Keratinocyte (primary cell): Measurements from ENCODE around the gene ARID3A. TPM values are rescaled to one million over a fixed set of nuclear protein-coding genes. Genes with fewer than 3 reads are reported as not detected.

Experiments
- DNase-seq: peaks from one replicate; pipeline ENCODE4 v3.0.0-alpha.2; 2011; ENCODE audit warnings: low read depth, missing footprints, low spot score
- FAIRE-seq: peaks from 2 replicates; lab custom pipeline; 2011; peaks lifted over from hg19 to GRCh38; lab: Jason Lieb, UNC
- H2AFZ ChIP-seq: 2 replicates; pipeline ENCODE4 v1.6.0; 2012; ENCODE audit warnings: low read length, control low read depth, inconsistent platforms; ENCODE audit not compliant: control insufficient read depth
- H3K27ac ChIP-seq: 2 replicates; pipeline ENCODE4 v1.5.1; 2011; ENCODE audit warnings: low read length; ENCODE audit not compliant: control insufficient read depth, insufficient read depth
- H3K27me3 ChIP-seq: 3 replicates; pipeline ENCODE4 v1.6.0; 2011; ENCODE audit warnings: low read length; ENCODE audit not compliant: control insufficient read depth, insufficient read depth; ENCODE audit errors: extremely low read depth
- H3K36me3 ChIP-seq, 2 experiments: 2 replicates in 1 of 2; 3 replicates in 1 of 2; pipeline ENCODE4 v1.5.1; 2011; ENCODE audit warnings: low read length in 2 of 2, mild to moderate bottlenecking in 1 of 2; ENCODE audit not compliant: control insufficient read depth in 2 of 2, insufficient read depth in 2 of 2; ENCODE audit errors: extremely low read depth in 1 of 2
- H3K4me1 ChIP-seq: 3 replicates; pipeline ENCODE4 v1.5.1; 2011; ENCODE audit warnings: low read length; ENCODE audit not compliant: control insufficient read depth, insufficient read depth; ENCODE audit errors: extremely low read depth
- H3K4me2 ChIP-seq: 3 replicates; pipeline ENCODE4 v1.6.0; 2011; ENCODE audit warnings: low read depth, low read length; ENCODE audit not compliant: control insufficient read depth, insufficient read depth; ENCODE audit errors: extremely low read depth
- H3K4me3 ChIP-seq, 3 experiments: fragments of 200-600 bp in 1 of 3; sonication (generic) in 1 of 3; 2 replicates in 2 of 3; 3 replicates in 1 of 3; pipeline ENCODE4 v1.5.1; 2011 to 2016; ENCODE audit warnings: low read length in 3 of 3, mild to moderate bottlenecking in 3 of 3, control low read depth in 2 of 3, inconsistent platforms in 1 of 3, low read depth in 1 of 3, mixed read lengths in 1 of 3, mixed run types in 1 of 3, moderate library complexity in 1 of 3; ENCODE audit not compliant: control insufficient read depth in 2 of 3, insufficient read depth in 2 of 3; ENCODE audit errors: extremely low read depth in 1 of 3
- H3K79me2 ChIP-seq: 2 replicates; pipeline ENCODE4 v1.6.0; 2012; ENCODE audit warnings: low read length; ENCODE audit not compliant: control insufficient read depth, insufficient read depth
- H3K9ac ChIP-seq: 3 replicates; pipeline ENCODE4 v1.6.0; 2011; ENCODE audit warnings: low read length; ENCODE audit not compliant: control insufficient read depth, insufficient read depth; ENCODE audit errors: extremely low read depth
- H3K9me1 ChIP-seq: 3 replicates; pipeline ENCODE4 v1.6.0; 2011; ENCODE audit warnings: low read length; ENCODE audit not compliant: control insufficient read depth, insufficient read depth; ENCODE audit errors: extremely low read depth
- H3K9me3 ChIP-seq: 2 replicates; pipeline ENCODE4 v1.5.1; 2012; ENCODE audit warnings: low read depth, low read length; ENCODE audit not compliant: control insufficient read depth
- H4K20me1 ChIP-seq: 3 replicates; pipeline ENCODE4 v1.6.0; 2011; ENCODE audit warnings: low read length; ENCODE audit not compliant: control insufficient read depth, insufficient read depth; ENCODE audit errors: extremely low read depth
- CTCF ChIP-seq, 3 experiments: IDR thresholded peaks in 1 of 3; conservative IDR thresholded peaks in 1 of 3; optimal IDR thresholded peaks in 1 of 3; 2 replicates in 2 of 3; 3 replicates in 1 of 3; pipeline versions ENCODE3 to v1.5.1; 2011; ENCODE audit warnings: low read length in 3 of 3, mild to moderate bottlenecking in 3 of 3, moderate library complexity in 2 of 3, control low read depth in 1 of 3, inconsistent platforms in 1 of 3; ENCODE audit not compliant: insufficient read depth in 2 of 3; ENCODE audit errors: extremely low read depth in 1 of 3
- EZH2 ChIP-seq: IDR thresholded peaks from one replicate; pipeline ENCODE4 v1.6.1; 2012; ENCODE audit warnings: inconsistent platforms, mild to moderate bottlenecking, low read length, moderate library complexity
- dilution Hi-C: fragments of 300-500 bp; cut with MboI; formaldehyde crosslinking; loops from one replicate; pipeline ENCODE4 v1.7.0; 2020; ENCODE audit warnings: low sequenced_read_pairs; ENCODE audit not compliant: extremely low pct_ligation_motif_present
- polyA plus RNA-seq, 5 experiments: library from polyadenylated mRNA; depleted of rRNA in 3 of 5; stranded (reverse) in 3 of 5; stranded (forward) in 1 of 5; unstranded in 1 of 5; fragments of >200 nt; gene quantifications; 1 replicate in 1 of 5; 2 replicates in 3 of 5; 3 replicates in 1 of 5; pipeline versions ENCODE4 v1.2.1 to v1.2.3, GENCODE V29; 2011 to 2012; ENCODE audit warnings: missing spikeins in 2 of 5, low read depth in 1 of 5, low replicate concordance in 1 of 5

ARID3A gene
- polyA plus RNA-seq, 1 donor (not counting 4 experiments of a cell fraction or from before 2014, with no cell fraction given) = 2.6 TPM

- no peak overlapping the region for H3K4me2 ChIP-seq
- peaks cover 9 to 14% of the 10 kb centered on the region in 2 experiments for H3K36me3 ChIP-seq
- H4K20me1 ChIP-seq = no peaks in the 10 kb centered on the region
- H3K27ac ChIP-seq = no peak overlapping the region
- DNase-seq (no peak), FAIRE-seq (no peak)
- no peaks in the 10 kb centered on the region for H3K9me3 ChIP-seq
- no peak overlapping the region for H2AFZ ChIP-seq
- no peak overlapping the region for H3K4me3 ChIP-seq
- H3K27me3 ChIP-seq = peaks cover 6% of the 10 kb centered on the region
- no peak overlapping the region for H3K9ac ChIP-seq
- peaks cover 15% of the 10 kb centered on the region for H3K79me2 ChIP-seq
- TF ChIP-seq CTCF (optimal IDR thresholded peaks at IDR 0.05 in 1 of 3, IDR thresholded peaks at IDR 0.05 in 1 of 3, conservative IDR thresholded peaks at IDR 0.05 in 1 of 3; ENCODE audit: extremely low read depth in 1 of 3, insufficient read depth in 2 of 3, low read length in 3 of 3) (no peak), EZH2 (no peak)
- H3K4me1 ChIP-seq = no peaks in the 10 kb centered on the region
- dilution Hi-C loops = no loop called here
- H3K9me1 ChIP-seq = no peaks in the 10 kb centered on the region
Measured at GRCh38 chr19:1009041-1009980, 83.5 kb downstream of the ARID3A start.

DNA sequence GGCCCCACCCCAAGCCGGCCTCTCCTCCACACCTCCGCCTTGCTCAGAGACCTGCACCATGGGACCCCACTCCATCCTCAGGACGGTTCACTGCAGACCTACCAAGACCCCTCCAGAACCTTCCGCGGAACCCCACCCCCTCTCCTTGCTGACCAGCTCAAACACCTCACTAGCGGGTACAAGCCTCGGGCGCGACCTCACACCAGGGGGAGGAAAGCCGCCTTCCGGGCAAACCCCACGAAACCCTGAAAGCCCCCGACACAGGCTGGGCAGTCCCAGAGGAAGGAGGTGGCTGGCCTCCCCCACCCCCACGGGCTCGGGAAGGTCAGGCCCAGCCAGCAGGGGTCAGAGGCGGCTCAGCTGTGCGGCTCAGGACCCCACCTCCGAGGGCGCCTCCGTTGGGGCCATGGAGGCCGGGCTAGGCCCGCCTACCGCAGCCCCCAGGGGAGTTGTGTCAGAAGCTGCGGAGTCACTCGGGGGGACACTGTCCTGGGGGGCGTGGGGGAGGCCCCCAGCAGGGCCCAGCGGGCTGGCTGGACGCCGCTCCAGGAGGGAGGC is 84.2 kb downstream of the ARID3A start:
- dilution Hi-C loops = no loop called here
- no peak for TF ChIP-seq CTCF (optimal IDR thresholded peaks at IDR 0.05 in 1 of 3, IDR thresholded peaks at IDR 0.05 in 1 of 3, conservative IDR thresholded peaks at IDR 0.05 in 1 of 3; ENCODE audit: extremely low read depth in 1 of 3, insufficient read depth in 2 of 3, low read length in 3 of 3)
- no peak for TF ChIP-seq EZH2
- Histone ChIP-seq H3K4me2 (no peak overlapping the region), H3K36me3 (peaks cover 9 to 15% of the 10 kb centered on the region in 2 experiments), H3K9me1 (no peaks in the 10 kb centered on the region), H3K9me3 (no peaks in the 10 kb centered on the region), H3K27me3 (no peaks in the 10 kb centered on the region), H3K79me2 (peaks cover 23% of the 10 kb centered on the region), H2AFZ (no peak overlapping the region), H3K4me1 (no peaks in the 10 kb centered on the region), H4K20me1 (no peaks in the 10 kb centered on the region), H3K9ac (no peak overlapping the region), H3K27ac (no peak overlapping the region), H3K4me3 (no peak overlapping the region)
- FAIRE-seq = no peak
- DNase-seq = no peak
